GM12873 (cell line): ENCODE measurements around the gene PTPRZ1.

Source experiments
- TF ChIP-seq, protein P1 (sequence below): IDR thresholded peaks from 2 replicates; pipeline ENCODE4 v1.5.1; 2012; ENCODE audit warnings: low read depth, mild to moderate bottlenecking, moderate library complexity, low read length, control low read depth; ENCODE audit not compliant: insufficient read depth; ENCODE audit errors: missing control alignments

PTPRZ1 gene

GRCh38 chr7:122103064-122103463 lies 230.1 kb downstream of the PTPRZ1 start:
- TF ChIP-seq, protein P1, sequence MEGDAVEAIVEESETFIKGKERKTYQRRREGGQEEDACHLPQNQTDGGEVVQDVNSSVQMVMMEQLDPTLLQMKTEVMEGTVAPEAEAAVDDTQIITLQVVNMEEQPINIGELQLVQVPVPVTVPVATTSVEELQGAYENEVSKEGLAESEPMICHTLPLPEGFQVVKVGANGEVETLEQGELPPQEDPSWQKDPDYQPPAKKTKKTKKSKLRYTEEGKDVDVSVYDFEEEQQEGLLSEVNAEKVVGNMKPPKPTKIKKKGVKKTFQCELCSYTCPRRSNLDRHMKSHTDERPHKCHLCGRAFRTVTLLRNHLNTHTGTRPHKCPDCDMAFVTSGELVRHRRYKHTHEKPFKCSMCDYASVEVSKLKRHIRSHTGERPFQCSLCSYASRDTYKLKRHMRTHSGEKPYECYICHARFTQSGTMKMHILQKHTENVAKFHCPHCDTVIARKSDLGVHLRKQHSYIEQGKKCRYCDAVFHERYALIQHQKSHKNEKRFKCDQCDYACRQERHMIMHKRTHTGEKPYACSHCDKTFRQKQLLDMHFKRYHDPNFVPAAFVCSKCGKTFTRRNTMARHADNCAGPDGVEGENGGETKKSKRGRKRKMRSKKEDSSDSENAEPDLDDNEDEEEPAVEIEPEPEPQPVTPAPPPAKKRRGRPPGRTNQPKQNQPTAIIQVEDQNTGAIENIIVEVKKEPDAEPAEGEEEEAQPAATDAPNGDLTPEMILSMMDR: no peak
